Measurements from ENCODE around the gene THBS3. TPM values are rescaled to one million over a fixed set of nuclear protein-coding genes. Genes with fewer than 3 reads are reported as not detected.

THBS3 gene
- total and polyA plus RNA-seq, 2 of the 13 experiments (the other 11 are each of a cell fraction or from before 2014, with no cell fraction given), result 0.86 to 3.6 TPM

DNA sequence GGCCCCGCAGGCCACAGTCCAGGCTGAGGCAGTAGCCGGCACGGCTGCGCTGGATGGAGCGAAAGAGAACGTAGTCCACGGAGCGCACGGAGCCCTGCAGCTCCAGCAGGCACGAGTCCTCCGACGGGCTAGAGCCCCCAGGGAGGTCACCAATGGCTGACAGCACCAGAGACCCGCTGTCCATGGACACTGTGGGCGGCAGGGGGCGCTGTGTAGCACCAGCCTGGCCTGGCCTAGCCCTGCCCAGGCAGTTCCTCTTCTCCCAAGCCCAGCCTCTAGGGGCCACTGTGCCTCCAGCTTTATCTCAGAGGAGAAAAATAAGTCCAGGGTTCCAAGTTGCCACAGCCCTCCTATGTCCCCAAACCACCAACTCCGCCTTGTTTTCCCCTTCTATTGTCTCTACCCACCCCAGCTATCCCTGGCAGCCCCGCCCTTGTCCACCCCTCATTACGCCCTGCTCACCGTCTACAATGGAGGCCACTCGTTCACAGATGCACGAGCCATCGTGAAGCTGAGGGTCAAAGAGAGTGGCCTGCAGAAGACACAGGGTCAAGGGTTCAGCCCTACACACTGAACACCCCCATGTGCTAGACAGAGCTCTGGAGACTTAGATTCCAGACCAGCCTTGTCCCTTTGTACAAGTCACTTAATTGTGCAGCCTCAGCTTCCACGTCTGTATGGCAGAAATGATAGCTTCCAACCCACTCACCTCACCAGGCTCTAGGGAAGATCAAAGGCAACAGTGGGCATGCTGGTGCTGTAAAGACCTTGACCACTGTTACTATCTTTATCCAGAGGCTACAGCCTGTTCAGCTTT lies 43.1 kb upstream of the THBS3 start (continued):
- TF ChIP-seq, protein P1, sequence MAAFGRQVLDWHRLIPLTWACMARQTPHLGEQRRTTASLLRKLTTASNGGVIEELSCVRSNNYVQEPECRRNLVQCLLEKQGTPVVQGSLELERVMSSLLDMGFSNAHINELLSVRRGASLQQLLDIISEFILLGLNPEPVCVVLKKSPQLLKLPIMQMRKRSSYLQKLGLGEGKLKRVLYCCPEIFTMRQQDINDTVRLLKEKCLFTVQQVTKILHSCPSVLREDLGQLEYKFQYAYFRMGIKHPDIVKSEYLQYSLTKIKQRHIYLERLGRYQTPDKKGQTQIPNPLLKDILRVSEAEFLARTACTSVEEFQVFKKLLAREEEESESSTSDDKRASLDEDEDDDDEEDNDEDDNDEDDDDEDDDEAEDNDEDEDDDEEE (CRISPR knock-in tag; IDR thresholded peaks at IDR 0.05), result peak; percentile 71; the same call in 1 of the 2 replicates
- TF ChIP-seq REL (CRISPR knock-in tag; conservative IDR thresholded peaks at IDR 0.05), result peak; percentile 70; the same call in 1 of the 2 replicates
- peak; percentile 83 for TF ChIP-seq ZNF121 (CRISPR knock-in tag; IDR thresholded peaks at IDR 0.05)
- 0 out of 2 replicates have a peak, but pooled peaks have one; percentile 35 for TF ChIP-seq ZNF589 (CRISPR knock-in tag; conservative IDR thresholded peaks at IDR 0.05)
- TF ChIP-seq ZNF354B (CRISPR knock-in tag; IDR thresholded peaks at IDR 0.05), result no peak
- no peak for TF ChIP-seq ARNTL (CRISPR knock-in tag; IDR thresholded peaks at IDR 0.05)
- TF ChIP-seq, protein P2, sequence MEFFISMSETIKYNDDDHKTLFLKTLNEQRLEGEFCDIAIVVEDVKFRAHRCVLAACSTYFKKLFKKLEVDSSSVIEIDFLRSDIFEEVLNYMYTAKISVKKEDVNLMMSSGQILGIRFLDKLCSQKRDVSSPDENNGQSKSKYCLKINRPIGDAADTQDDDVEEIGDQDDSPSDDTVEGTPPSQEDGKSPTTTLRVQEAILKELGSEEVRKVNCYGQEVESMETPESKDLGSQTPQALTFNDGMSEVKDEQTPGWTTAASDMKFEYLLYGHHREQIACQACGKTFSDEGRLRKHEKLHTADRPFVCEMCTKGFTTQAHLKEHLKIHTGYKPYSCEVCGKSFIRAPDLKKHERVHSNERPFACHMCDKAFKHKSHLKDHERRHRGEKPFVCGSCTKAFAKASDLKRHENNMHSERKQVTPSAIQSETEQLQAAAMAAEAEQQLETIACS (CRISPR knock-in tag; IDR thresholded peaks at IDR 0.05), result no peak
- peak; percentile 67 for TF ChIP-seq ELF1 (CRISPR knock-in tag; IDR thresholded peaks at IDR 0.05)
- no peak for TF ChIP-seq PLRG1 (conservative IDR thresholded peaks at IDR 0.05)
- no peak for TF ChIP-seq AHR (CRISPR knock-in tag; IDR thresholded peaks at IDR 0.05)
- peak; percentile 71; the same call in 1 of the 2 replicates for TF ChIP-seq KDM2A (CRISPR knock-in tag; IDR thresholded peaks at IDR 0.05; ENCODE audit: borderline replicate concordance, low read depth)
- TF ChIP-seq, protein P3, sequence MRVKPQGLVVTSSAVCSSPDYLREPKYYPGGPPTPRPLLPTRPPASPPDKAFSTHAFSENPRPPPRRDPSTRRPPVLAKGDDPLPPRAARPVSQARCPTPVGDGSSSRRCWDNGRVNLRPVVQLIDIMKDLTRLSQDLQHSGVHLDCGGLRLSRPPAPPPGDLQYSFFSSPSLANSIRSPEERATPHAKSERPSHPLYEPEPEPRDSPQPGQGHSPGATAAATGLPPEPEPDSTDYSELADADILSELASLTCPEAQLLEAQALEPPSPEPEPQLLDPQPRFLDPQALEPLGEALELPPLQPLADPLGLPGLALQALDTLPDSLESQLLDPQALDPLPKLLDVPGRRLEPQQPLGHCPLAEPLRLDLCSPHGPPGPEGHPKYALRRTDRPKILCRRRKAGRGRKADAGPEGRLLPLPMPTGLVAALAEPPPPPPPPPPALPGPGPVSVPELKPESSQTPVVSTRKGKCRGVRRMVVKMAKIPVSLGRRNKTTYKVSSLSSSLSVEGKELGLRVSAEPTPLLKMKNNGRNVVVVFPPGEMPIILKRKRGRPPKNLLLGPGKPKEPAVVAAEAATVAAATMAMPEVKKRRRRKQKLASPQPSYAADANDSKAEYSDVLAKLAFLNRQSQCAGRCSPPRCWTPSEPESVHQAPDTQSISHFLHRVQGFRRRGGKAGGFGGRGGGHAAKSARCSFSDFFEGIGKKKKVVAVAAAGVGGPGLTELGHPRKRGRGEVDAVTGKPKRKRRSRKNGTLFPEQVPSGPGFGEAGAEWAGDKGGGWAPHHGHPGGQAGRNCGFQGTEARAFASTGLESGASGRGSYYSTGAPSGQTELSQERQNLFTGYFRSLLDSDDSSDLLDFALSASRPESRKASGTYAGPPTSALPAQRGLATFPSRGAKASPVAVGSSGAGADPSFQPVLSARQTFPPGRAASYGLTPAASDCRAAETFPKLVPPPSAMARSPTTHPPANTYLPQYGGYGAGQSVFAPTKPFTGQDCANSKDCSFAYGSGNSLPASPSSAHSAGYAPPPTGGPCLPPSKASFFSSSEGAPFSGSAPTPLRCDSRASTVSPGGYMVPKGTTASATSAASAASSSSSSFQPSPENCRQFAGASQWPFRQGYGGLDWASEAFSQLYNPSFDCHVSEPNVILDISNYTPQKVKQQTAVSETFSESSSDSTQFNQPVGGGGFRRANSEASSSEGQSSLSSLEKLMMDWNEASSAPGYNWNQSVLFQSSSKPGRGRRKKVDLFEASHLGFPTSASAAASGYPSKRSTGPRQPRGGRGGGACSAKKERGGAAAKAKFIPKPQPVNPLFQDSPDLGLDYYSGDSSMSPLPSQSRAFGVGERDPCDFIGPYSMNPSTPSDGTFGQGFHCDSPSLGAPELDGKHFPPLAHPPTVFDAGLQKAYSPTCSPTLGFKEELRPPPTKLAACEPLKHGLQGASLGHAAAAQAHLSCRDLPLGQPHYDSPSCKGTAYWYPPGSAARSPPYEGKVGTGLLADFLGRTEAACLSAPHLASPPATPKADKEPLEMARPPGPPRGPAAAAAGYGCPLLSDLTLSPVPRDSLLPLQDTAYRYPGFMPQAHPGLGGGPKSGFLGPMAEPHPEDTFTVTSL (CRISPR knock-in tag; IDR thresholded peaks at IDR 0.05; ENCODE audit: borderline replicate concordance), result 0 out of 2 replicates have a peak, but pooled peaks have one; percentile 36
- peak; percentile 63; the same call in 1 of the 2 replicates for TF ChIP-seq TARDBP (CRISPR knock-in tag; IDR thresholded peaks at IDR 0.05)
- TF ChIP-seq, protein P4, sequence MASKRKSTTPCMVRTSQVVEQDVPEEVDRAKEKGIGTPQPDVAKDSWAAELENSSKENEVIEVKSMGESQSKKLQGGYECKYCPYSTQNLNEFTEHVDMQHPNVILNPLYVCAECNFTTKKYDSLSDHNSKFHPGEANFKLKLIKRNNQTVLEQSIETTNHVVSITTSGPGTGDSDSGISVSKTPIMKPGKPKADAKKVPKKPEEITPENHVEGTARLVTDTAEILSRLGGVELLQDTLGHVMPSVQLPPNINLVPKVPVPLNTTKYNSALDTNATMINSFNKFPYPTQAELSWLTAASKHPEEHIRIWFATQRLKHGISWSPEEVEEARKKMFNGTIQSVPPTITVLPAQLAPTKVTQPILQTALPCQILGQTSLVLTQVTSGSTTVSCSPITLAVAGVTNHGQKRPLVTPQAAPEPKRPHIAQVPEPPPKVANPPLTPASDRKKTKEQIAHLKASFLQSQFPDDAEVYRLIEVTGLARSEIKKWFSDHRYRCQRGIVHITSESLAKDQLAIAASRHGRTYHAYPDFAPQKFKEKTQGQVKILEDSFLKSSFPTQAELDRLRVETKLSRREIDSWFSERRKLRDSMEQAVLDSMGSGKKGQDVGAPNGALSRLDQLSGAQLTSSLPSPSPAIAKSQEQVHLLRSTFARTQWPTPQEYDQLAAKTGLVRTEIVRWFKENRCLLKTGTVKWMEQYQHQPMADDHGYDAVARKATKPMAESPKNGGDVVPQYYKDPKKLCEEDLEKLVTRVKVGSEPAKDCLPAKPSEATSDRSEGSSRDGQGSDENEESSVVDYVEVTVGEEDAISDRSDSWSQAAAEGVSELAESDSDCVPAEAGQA (IDR thresholded peaks at IDR 0.05; ENCODE audit: low read depth), result 0 out of 2 replicates have a peak, but pooled peaks have one; percentile 46
- TF ChIP-seq, protein P4 (CRISPR knock-in tag; IDR thresholded peaks at IDR 0.05; ENCODE audit: borderline replicate concordance), result no peak; the same call in 1 of the 2 replicates
